Stimulated activated naive CD8-positive, alpha-beta T cell treated with anti-CD3 and anti-CD28 coated beads, Interleukin-15, Interleukin-2, amounts not matched to agents 100 U/mL and 50 U/mL, for 24 hours (primary cell): ENCODE data around the gene PGR.

Experiments used
- ATAC-seq: fragments of 150-1000 bp; cut with Tn5 transposase; one replicate; pipeline ENCODE4 v1.10.0; 2021
- DNase-seq: peaks from one replicate; pipeline ENCODE4 v3.0.0; 2021

The PGR gene

GRCh38 chr11:101009690-101010055, 119.9 kb downstream of the PGR start:
- DNase-seq, result no peak
- ATAC-seq, result no peak

DNA sequence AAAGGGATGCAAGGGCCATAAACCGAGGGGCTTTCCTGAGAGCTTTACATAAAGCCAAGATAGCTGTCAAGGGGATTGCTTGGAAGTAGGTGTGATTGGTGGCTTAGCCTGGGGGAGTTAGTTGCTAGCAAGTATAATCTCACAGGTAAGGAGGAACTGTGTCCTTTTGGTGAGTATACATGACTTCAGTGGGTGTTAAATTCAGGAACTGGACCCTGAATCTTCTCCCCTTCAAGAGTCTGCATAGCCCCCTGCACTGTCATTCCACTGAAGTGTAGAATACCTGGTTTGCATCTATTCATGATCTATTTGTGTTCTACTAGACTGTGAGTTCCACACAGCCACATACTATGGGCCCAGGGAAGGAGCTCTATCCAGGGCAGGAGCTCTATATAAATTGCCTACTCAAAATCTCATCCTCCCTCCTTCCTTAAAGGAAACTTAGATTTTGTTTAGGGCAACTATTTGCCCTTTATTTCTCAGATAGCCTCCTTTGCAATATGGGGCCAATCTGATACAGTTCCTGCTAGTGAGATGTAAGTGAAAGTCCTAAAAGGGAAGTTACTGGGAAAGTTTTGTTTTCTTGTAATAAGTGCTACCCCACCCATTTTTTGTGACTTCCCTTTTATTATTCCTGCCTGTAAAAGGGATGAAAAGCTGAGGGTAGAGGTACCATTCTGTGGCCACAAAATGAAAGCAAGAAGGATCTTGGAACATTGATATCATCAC, 120.5 kb downstream of the PGR start:
- no peak for DNase-seq
- ATAC-seq, result no peak

GRCh38 chr11:101003468-101003867, 126.1 kb downstream of the PGR start:
- DNase-seq (no peak), ATAC-seq (no peak)

GRCh38 chr11:100999756-101000155, 129.9 kb downstream of the PGR start:
- no peak for ATAC-seq
- no peak for DNase-seq

DNA sequence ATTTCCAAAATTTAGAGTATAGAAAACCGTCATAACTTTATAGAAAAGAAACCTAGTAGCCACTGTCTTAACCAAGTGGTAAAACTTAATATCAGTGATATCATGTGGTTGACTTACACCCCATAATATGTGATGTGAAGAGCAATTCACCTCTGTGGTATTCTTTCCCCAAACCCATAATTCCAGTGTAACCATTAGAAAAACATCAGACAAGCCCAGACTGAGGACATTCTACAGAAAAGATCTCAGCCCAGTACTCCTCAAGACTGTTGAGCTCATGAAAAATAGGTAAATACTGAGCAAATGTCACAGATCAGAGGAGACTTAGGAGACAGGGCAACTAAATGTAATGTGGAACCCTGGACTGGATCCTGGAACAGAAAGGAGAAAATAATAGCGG, 134.6 kb downstream of the PGR start:
- ATAC-seq (no peak), DNase-seq (no peak)

- no peak for ATAC-seq
- no peak for DNase-seq
Observed at GRCh38 chr11:100991541-100991940, 138.1 kb downstream of the PGR start.

GRCh38 chr11:100990931-100991330, 138.7 kb downstream of the PGR start:
- ATAC-seq (no peak), DNase-seq (no peak)

- DNase-seq (no peak), ATAC-seq (no peak)
Observed at GRCh38 chr11:100984668-100985067, 144.9 kb downstream of the PGR start.

- ATAC-seq (no peak), DNase-seq (no peak)
Observed at GRCh38 chr11:100981196-100981824, 148.3 kb downstream of the PGR start.

DNA sequence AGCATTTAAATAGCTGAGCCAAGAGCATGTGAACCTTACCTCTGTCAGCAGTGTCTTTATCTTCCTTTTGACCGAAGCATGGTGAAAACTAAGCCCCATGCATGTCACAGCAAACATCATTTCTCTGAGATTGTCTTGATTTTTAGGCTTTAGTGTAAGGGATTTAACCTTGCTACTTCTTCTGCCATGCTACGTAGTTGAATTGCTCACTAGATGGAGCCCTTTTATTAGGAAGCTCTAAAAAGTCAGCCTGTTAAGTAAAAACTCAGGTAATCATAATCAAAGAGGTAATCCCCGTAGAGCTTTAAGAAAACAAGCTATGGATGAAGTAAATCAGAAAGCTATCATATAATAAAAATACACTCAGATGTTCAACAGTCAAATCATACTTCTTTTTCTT, 149.5 kb downstream of the PGR start:
- no peak for ATAC-seq
- no peak for DNase-seq
